HG03097 (cell line): ENCODE measurements around the gene GNAL.
A peak's percentile ranks its signal among the peaks of the same experiment; 100 is the strongest.
"Not testable (repeated sequence)": the region's sequence is repeated elsewhere in the genome, so short reads cannot be mapped to it uniquely, and the experiment has no call there.

Experiments used
- ATAC-seq: cut with Tn5 transposase; IDR thresholded peaks from one replicate; pipeline ENCODE4 v1.9.1; 2021; ENCODE audit not compliant: unreplicated experiment, low FRiP score

Gene GNAL

GRCh38 chr18:11834772-11835171, 145.7 kb downstream of the GNAL start:
- ATAC-seq = no peak

- ATAC-seq = no peak
These were observed 150.5 kb downstream of the GNAL start for GRCh38 chr18:11839556-11839955.

GRCh38 chr18:11840493-11840892, 151.4 kb downstream of the GNAL start:
- ATAC-seq = no peak

- ATAC-seq = no peak
These were observed 153.5 kb downstream of the GNAL start for GRCh38 chr18:11842562-11842961.

- ATAC-seq = no peak
These were observed 155.4 kb downstream of the GNAL start for GRCh38 chr18:11844436-11844835.

GRCh38 chr18:11845654-11846053, 156.6 kb downstream of the GNAL start:
- no peak for ATAC-seq

GRCh38 chr18:11847811-11848210, 158.7 kb downstream of the GNAL start:
- ATAC-seq = no peak

GRCh38 chr18:11849279-11849678, 160.2 kb downstream of the GNAL start:
- no peak for ATAC-seq

- ATAC-seq = no peak
These were observed 161.0 kb downstream of the GNAL start for GRCh38 chr18:11849841-11850634.

GRCh38 chr18:11850821-11851145, 161.7 kb downstream of the GNAL start:
- ATAC-seq = peak; percentile 32

- ATAC-seq = peak; percentile 90
These were observed 162.2 kb downstream of the GNAL start, which contains the start of gene CHMP1B for GRCh38 chr18:11851146-11851805. Gene CHMP1B (plus strand): TSS chr18:11851413. CDS start chr18:11851512, 99 bp downstream.

GRCh38 chr18:11851806-11852337, 162.8 kb downstream of the GNAL start:
- ATAC-seq = peak; percentile 28

- ATAC-seq = not testable (repeated sequence)
These were observed 165.5 kb downstream of the GNAL start for GRCh38 chr18:11854554-11854953.

GRCh38 chr18:11857177-11857887, 168.3 kb downstream of the GNAL start:
- ATAC-seq = no peak

GRCh38 chr18:11859282-11859830, 170.3 kb downstream of the GNAL start:
- ATAC-seq = no peak

- ATAC-seq = no peak
These were observed 170.9 kb downstream of the GNAL start for GRCh38 chr18:11859903-11860407.

GRCh38 chr18:11860594-11861450, 171.8 kb downstream of the GNAL start:
- ATAC-seq = no peak

GRCh38 chr18:11861583-11862288, 172.7 kb downstream of the GNAL start:
- ATAC-seq = no peak

GRCh38 chr18:11862468-11863137, 173.5 kb downstream of the GNAL start:
- no peak for ATAC-seq
